Nephron (organoid): ENCODE measurements around the gene TUT1.
A peak's percentile ranks its signal among the peaks of the same experiment; 100 is the strongest.

ENCODE experiments used
- H3K27ac Mint-ChIP-seq, 3 experiments: 2 replicates each; pipeline ENCODE4 v1.8.0; 2020; ENCODE audit warnings: mixed read lengths in 3 of 3, mild to moderate bottlenecking in 2 of 3, moderate library complexity in 1 of 3
- H3K27me3 Mint-ChIP-seq: 2 replicates; pipeline ENCODE4 v1.8.0; 2021; ENCODE audit warnings: low read depth, mild to moderate bottlenecking, moderate library complexity, mixed read lengths
- H3K36me3 Mint-ChIP-seq: 2 replicates; pipeline ENCODE4 v1.8.0; 2020; ENCODE audit warnings: low read depth, mixed read lengths
- H3K4me1 Mint-ChIP-seq: 2 replicates; pipeline ENCODE4 v1.8.0; 2020; ENCODE audit warnings: mixed read lengths
- H3K4me3 Mint-ChIP-seq, 3 experiments: 2 replicates each; pipeline ENCODE4 v1.8.0; 2020; ENCODE audit warnings: mild to moderate bottlenecking in 3 of 3, mixed read lengths in 3 of 3, moderate library complexity in 2 of 3
- H3K9me3 Mint-ChIP-seq: 2 replicates; pipeline ENCODE4 v1.8.0; 2020; ENCODE audit warnings: mixed read lengths
- CTCF ChIP-seq, 3 experiments: fragments of 200-600 bp; sonication (generic); IDR thresholded peaks; one replicate each; pipeline ENCODE4 v1.5.0; 2021; ENCODE audit warnings: antibody characterized with exemption in 3 of 3; ENCODE audit not compliant: unreplicated experiment in 3 of 3

The TUT1 gene

GRCh38 chr11:62591448-62592145, at the start of gene TUT1:
TUT1 (minus strand) TSS chr11:62591523; CDS start chr11:62591485, 38 bp downstream.
- Mint-ChIP-seq H3K4me1 (peaks cover 21% of the 10 kb centered on the region), H3K27me3 (no peaks in the 10 kb centered on the region), H3K4me3 (peak within 1 kb of the TSS; percentile 93 to 97 (median 94)), H3K9me3 (no peaks in the 10 kb centered on the region), H3K27ac (peak within 1 kb of the TSS; percentile 91 to 95 (median 93)), H3K36me3 (peaks cover 38% of the 10 kb centered on the region)
- TF ChIP-seq CTCF (IDR thresholded peaks at IDR 0.05; ENCODE audit: unreplicated experiment in 3 of 3): no peak

GRCh38 chr11:62632492-62632891, 41.2 kb upstream of the TUT1 start:
- no peaks in the 10 kb centered on the region for H3K9me3 Mint-ChIP-seq
- no peak for TF ChIP-seq CTCF (IDR thresholded peaks at IDR 0.05; ENCODE audit: unreplicated experiment in 3 of 3)
- no peak overlapping the region for H3K27ac Mint-ChIP-seq
- H3K4me3 Mint-ChIP-seq: no peak overlapping the region
- H3K27me3 Mint-ChIP-seq: no peaks in the 10 kb centered on the region
- H3K36me3 Mint-ChIP-seq: peaks cover 78% of the 10 kb centered on the region
- H3K4me1 Mint-ChIP-seq: no peaks in the 10 kb centered on the region

- Mint-ChIP-seq H3K4me1 (no peaks in the 10 kb centered on the region), H3K27me3 (no peaks in the 10 kb centered on the region), H3K36me3 (peaks cover 70% of the 10 kb centered on the region), H3K4me3 (no peak overlapping the region), H3K27ac (peak overlapping the region in 1 of 3 experiments; percentile 6), H3K9me3 (no peaks in the 10 kb centered on the region)
- TF ChIP-seq CTCF (IDR thresholded peaks at IDR 0.05; ENCODE audit: unreplicated experiment in 3 of 3): no peak
These were observed 36.4 kb upstream of the TUT1 start for GRCh38 chr11:62627713-62628112.

- Mint-ChIP-seq H3K9me3 (no peaks in the 10 kb centered on the region), H3K27ac (peak overlapping the region; percentile 94 to 96 (median 95)), H3K27me3 (no peaks in the 10 kb centered on the region), H3K4me1 (peaks cover 21% of the 10 kb centered on the region), H3K4me3 (peak overlapping the region; percentile 79 to 91 (median 80)), H3K36me3 (peaks cover 31% of the 10 kb centered on the region)
- TF ChIP-seq CTCF (IDR thresholded peaks at IDR 0.05; ENCODE audit: unreplicated experiment in 3 of 3): no peak
These were observed 31.3 kb upstream of the TUT1 start for GRCh38 chr11:62622476-62623089.

GRCh38 chr11:62621567-62622470, 30.5 kb upstream of the TUT1 start, which contains the start of gene B3GAT3:
B3GAT3 (minus strand) TSS chr11:62621986; CDS start chr11:62621947, 39 bp downstream.
- Mint-ChIP-seq H3K27ac (peak within 1 kb of the TSS; percentile 94 to 96 (median 96)), H3K4me1 (peaks cover 21% of the 10 kb centered on the region), H3K36me3 (peaks cover 25% of the 10 kb centered on the region), H3K9me3 (no peaks in the 10 kb centered on the region), H3K4me3 (peak within 1 kb of the TSS; percentile 91 to 98 (median 96)), H3K27me3 (no peaks in the 10 kb centered on the region)
- no peak for TF ChIP-seq CTCF (IDR thresholded peaks at IDR 0.05; ENCODE audit: unreplicated experiment in 3 of 3)
